GM12892 (cell line): ENCODE results near the gene UNG.

Experiments used
- POLR2A ChIP-seq: IDR thresholded peaks from 2 replicates; pipeline ENCODE4 v1.6.1; 2011; ENCODE audit warnings: low read depth, low read length, control low read depth
- POLR2AphosphoS5 ChIP-seq: IDR thresholded peaks from 2 replicates; pipeline ENCODE4 v1.6.1; 2011; ENCODE audit warnings: low read depth, low read length, control low read depth
- TAF1 ChIP-seq: IDR thresholded peaks from 2 replicates; pipeline ENCODE4 v1.6.1; 2011; ENCODE audit warnings: low read depth, mild to moderate bottlenecking, control low read depth, low read length, borderline replicate concordance

GRCh38 chr12:109082751-109083150 lies 14.6 kb upstream of the UNG start:
- TF ChIP-seq POLR2A (no peak), POLR2AphosphoS5 (no peak), TAF1 (no peak)
